ENCODE measurements around the gene HSFX4.

Gene HSFX4

GRCh38 chrX:149950681-149951080 lies 21.3 kb downstream of the HSFX4 start:
- Histone ChIP-seq H3K9me3 (no peaks in the 10 kb centered on the region), H3K36me3 (no peaks in the 10 kb centered on the region), H3K27me3 (no peaks in the 10 kb centered on the region), H3K4me3 (ENCODE audit: low read depth, low read length) (no peak overlapping the region), H3K4me1 (no peaks in the 10 kb centered on the region)
- TF ChIP-seq, protein P1, sequence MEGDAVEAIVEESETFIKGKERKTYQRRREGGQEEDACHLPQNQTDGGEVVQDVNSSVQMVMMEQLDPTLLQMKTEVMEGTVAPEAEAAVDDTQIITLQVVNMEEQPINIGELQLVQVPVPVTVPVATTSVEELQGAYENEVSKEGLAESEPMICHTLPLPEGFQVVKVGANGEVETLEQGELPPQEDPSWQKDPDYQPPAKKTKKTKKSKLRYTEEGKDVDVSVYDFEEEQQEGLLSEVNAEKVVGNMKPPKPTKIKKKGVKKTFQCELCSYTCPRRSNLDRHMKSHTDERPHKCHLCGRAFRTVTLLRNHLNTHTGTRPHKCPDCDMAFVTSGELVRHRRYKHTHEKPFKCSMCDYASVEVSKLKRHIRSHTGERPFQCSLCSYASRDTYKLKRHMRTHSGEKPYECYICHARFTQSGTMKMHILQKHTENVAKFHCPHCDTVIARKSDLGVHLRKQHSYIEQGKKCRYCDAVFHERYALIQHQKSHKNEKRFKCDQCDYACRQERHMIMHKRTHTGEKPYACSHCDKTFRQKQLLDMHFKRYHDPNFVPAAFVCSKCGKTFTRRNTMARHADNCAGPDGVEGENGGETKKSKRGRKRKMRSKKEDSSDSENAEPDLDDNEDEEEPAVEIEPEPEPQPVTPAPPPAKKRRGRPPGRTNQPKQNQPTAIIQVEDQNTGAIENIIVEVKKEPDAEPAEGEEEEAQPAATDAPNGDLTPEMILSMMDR (IDR thresholded peaks at IDR 0.05; ENCODE audit: low read depth, low read length), result peak; percentile 48
- DNase-seq, result peak; percentile 16

DNA sequence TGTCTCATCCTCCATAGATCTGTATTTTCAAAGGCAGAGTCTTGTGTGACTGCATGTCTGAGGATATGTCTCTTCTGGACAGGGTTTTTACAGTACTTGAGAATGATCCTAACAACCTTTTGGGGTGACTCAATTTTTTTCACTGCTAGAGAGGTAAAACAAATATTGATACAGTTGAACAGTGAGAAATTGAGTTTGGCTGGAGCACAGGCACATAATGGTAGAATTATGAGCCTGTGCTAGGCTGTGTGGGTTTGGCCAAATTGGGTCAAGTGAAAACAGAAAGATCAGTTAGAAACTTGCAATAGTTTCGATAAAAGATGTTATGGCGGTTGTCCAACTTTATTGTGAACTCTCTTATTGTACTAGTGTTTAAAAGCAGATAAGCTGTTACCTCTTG lies 32.2 kb downstream of the HSFX4 start:
- TF ChIP-seq, protein P1 (IDR thresholded peaks at IDR 0.05; ENCODE audit: low read depth, low read length), result no peak
- no peaks in the 10 kb centered on the region for H3K36me3 ChIP-seq
- no peak for DNase-seq

GRCh38 chrX:149962010-149962409 lies 32.6 kb downstream of the HSFX4 start:
- no peaks in the 10 kb centered on the region for H3K4me1 ChIP-seq
- TF ChIP-seq, protein P1 (IDR thresholded peaks at IDR 0.05; ENCODE audit: low read depth, low read length), result no peak
- DNase-seq, result no peak
- H3K27me3 ChIP-seq, result no peaks in the 10 kb centered on the region
- no peak overlapping the region for H3K4me3 ChIP-seq (ENCODE audit: low read depth, low read length)
- H3K36me3 ChIP-seq, result no peaks in the 10 kb centered on the region
- no peaks in the 10 kb centered on the region for H3K9me3 ChIP-seq

More for the DNA sequence above, 32.2 kb downstream of the HSFX4 start:
- Histone ChIP-seq H3K4me1 (no peaks in the 10 kb centered on the region), H3K27me3 (no peaks in the 10 kb centered on the region), H3K9me3 (no peaks in the 10 kb centered on the region), H3K4me3 (ENCODE audit: low read depth, low read length) (no peak overlapping the region)

DNA sequence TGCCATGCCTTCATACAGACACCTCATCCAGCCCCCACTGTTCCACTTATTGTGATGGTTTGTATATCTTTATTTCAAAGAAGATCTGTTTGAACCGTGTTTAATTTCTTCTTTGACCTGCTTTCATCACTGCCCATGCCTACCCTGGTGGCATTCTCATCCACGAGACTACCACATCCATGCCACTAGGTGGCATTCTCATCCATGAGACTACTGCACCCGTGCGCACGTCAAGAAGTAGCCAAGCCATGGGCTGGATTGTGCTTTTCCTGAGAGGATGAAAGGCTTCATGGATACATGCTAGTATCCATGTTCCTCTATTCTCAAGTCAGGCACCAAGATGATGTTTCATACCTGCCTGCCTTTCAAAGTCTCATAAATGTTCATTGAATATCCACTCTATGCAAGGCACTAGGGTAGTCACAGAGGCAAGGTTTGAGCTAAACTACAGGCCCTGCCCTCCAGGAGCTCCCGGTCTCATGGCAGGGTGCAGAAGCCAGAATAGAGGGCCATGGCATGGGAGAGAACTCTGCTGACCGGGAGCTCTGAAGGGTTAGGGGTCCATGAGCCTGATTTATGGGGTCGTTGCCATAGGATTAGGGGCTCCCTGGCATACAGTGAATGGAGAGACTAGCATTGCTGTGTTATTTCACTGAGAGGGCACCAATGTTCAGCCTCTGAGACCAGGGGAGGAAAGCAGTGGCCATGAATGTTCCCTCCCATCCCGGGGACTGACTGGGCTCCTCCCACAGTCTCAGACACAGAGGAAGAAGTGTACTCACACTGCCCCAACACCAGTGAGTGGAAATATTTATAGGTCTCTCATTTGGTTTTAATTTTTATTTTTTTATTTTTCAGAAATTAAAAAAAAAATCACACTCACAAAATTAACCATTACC lies 33.7 kb downstream of the HSFX4 start:
- Histone ChIP-seq H3K4me3 (ENCODE audit: low read depth, low read length) (no peak overlapping the region), H3K9me3 (no peaks in the 10 kb centered on the region), H3K36me3 (no peaks in the 10 kb centered on the region), H3K4me1 (no peaks in the 10 kb centered on the region), H3K27me3 (no peaks in the 10 kb centered on the region)
- peak; percentile 41 for DNase-seq
- TF ChIP-seq, protein P1 (IDR thresholded peaks at IDR 0.05; ENCODE audit: low read depth, low read length), result peak; percentile 70

DNA sequence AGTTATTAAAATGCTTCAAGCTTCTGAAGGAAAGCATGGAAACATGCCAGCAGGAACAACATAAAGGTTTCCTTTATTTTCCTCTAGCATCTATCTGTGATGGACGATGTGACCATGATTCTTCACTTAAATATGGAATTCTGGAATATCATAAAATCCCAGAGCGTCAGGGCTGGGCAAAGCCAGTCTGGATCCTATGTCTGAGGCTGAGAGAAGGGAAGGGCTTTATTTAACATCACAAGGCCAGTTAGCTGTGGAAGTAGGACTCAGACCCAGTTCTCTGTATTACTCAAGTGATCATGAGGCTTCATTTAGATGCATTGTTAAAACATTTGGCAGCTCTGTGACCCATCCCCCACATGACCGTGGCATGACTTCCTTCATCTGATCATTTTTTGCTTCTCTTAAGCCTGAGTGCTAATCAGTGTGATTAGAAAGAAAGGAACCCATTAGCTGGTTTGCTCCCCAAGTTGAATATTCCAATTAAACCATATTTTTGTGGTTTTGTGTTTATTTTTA lies 49.8 kb downstream of the HSFX4 start:
- H3K9me3 ChIP-seq, result no peaks in the 10 kb centered on the region
- TF ChIP-seq, protein P1 (IDR thresholded peaks at IDR 0.05; ENCODE audit: low read depth, low read length), result no peak
- H3K36me3 ChIP-seq, result no peaks in the 10 kb centered on the region
- H3K4me3 ChIP-seq (ENCODE audit: low read depth, low read length), result no peak overlapping the region
- H3K27me3 ChIP-seq, result no peaks in the 10 kb centered on the region
- no peaks in the 10 kb centered on the region for H3K4me1 ChIP-seq
- no peak for DNase-seq

Measured in BE2C (cell line).